Renal cortical epithelial cell (primary cell): ENCODE data around the gene BAZ2A. TPM values are rescaled to one million over a fixed set of nuclear protein-coding genes. Genes with fewer than 3 reads are reported as not detected.
"Not testable (repeated sequence)": the region's sequence is repeated elsewhere in the genome, so short reads cannot be mapped to it uniquely, and the experiment has no call there.

Experiments used
- DNase-seq: peaks from one replicate; pipeline ENCODE4 v3.0.0-alpha.2; 2011; ENCODE audit warnings: low read depth
- total RNA-seq: library from RNA; depleted of rRNA; stranded (reverse); fragments of >200 nt; gene quantifications from 2 replicates; pipeline ENCODE4 v1.2.3, GENCODE V29; 2014

BAZ2A gene
- 16.0 and 45.4 TPM in 2 replicates for total RNA-seq

- DNase-seq, result peak; percentile 47
Measured at GRCh38 chr12:56630180-56630632, at the start of gene BAZ2A. Gene BAZ2A, minus strand, starts transcription at chr12:56630326. Its CDS starts 12,796 bp downstream, at chr12:56617530.

- DNase-seq, result no peak
Measured at GRCh38 chr12:56678852-56679251, 48.7 kb upstream of the BAZ2A start.

- DNase-seq, result no peak
Measured at GRCh38 chr12:56677680-56678079, 47.6 kb upstream of the BAZ2A start.

GRCh38 chr12:56676851-56677580 is 46.9 kb upstream of the BAZ2A start:
- no peak for DNase-seq

GRCh38 chr12:56671608-56672007 is 41.5 kb upstream of the BAZ2A start:
- no peak for DNase-seq

- DNase-seq, result no peak
Measured at GRCh38 chr12:56670836-56671235, 40.7 kb upstream of the BAZ2A start.

- DNase-seq, result no peak
Measured at GRCh38 chr12:56668197-56668457, 38.0 kb upstream of the BAZ2A start.

- no peak for DNase-seq
Measured at GRCh38 chr12:56661979-56662638, 32.0 kb upstream of the BAZ2A start.

- no peak for DNase-seq
Measured at GRCh38 chr12:56661560-56661959, 31.4 kb upstream of the BAZ2A start.

GRCh38 chr12:56658921-56659320 is 28.8 kb upstream of the BAZ2A start:
- no peak for DNase-seq

GRCh38 chr12:56657416-56658379 is 27.6 kb upstream of the BAZ2A start:
- no peak for DNase-seq

- not testable (repeated sequence) for DNase-seq
Measured at GRCh38 chr12:56653781-56654180, 23.7 kb upstream of the BAZ2A start.

GRCh38 chr12:56648023-56648422 is 17.9 kb upstream of the BAZ2A start:
- DNase-seq, result not testable (repeated sequence)

- peak; percentile 100 for DNase-seq
Measured at GRCh38 chr12:56645717-56646446, 15.8 kb upstream of the BAZ2A start, which contains the start of gene ATP5F1B. Gene ATP5F1B, minus strand, starts transcription at chr12:56645984. Its CDS starts 21 bp downstream, at chr12:56645963.

GRCh38 chr12:56645201-56645716 is 15.1 kb upstream of the BAZ2A start:
- no peak for DNase-seq

- DNase-seq, result no peak
Measured at GRCh38 chr12:56644654-56645053, 14.5 kb upstream of the BAZ2A start.

- DNase-seq, result no peak
Measured at GRCh38 chr12:56641219-56641618, 11.1 kb upstream of the BAZ2A start.

- DNase-seq, result no peak
Measured at GRCh38 chr12:56637621-56638020, 7.5 kb upstream of the BAZ2A start.

- peak; percentile 99 for DNase-seq
Measured at GRCh38 chr12:56636675-56637540, 6.8 kb upstream of the BAZ2A start.
